GM23338 (cell line): ENCODE data around the gene DEK. TPM values are rescaled to one million over a fixed set of nuclear protein-coding genes. Genes with fewer than 3 reads are reported as not detected.

ENCODE experiments used
- ATAC-seq: fragments of 200-7000 bp; cut with Tn5 transposase; 3 replicates; pipeline ENCODE4 v1.9.1; 2020
- DNase-seq: peaks from one replicate; pipeline ENCODE4 v3.0.0-alpha.2; 2015; ENCODE audit warnings: low spot score
- H2AFZ ChIP-seq: fragments of 200-600 bp; sonication (generic); 2 replicates; pipeline ENCODE4 v1.8.0; 2016; ENCODE audit warnings: antibody characterized with exemption, mild to moderate bottlenecking, moderate library complexity
- H3F3A ChIP-seq: fragments of 200-600 bp; sonication (generic); replicated peaks from 2 replicates; pipeline ENCODE4 v1.8.0; 2017; ENCODE audit warnings: antibody characterized with exemption, mixed run types, low read depth
- H3K27ac ChIP-seq: fragments of 200-600 bp; sonication (generic); 2 replicates; pipeline ENCODE4 v1.6.1; 2016; ENCODE audit warnings: low read depth
- H3K27me3 ChIP-seq: fragments of 200-600 bp; sonication (generic); 2 replicates; pipeline ENCODE4 v1.8.0; 2016; ENCODE audit warnings: mild to moderate bottlenecking, mixed run types, moderate library complexity; ENCODE audit not compliant: insufficient read depth
- H3K36me3 ChIP-seq: fragments of 200-600 bp; sonication (generic); 2 replicates; pipeline ENCODE4 v1.8.0; 2016; ENCODE audit warnings: mild to moderate bottlenecking; ENCODE audit not compliant: insufficient read depth
- H3K4me1 ChIP-seq: fragments of 200-600 bp; sonication (generic); 2 replicates; pipeline ENCODE4 v1.8.0; 2016; ENCODE audit warnings: mild to moderate bottlenecking, moderate library complexity; ENCODE audit not compliant: insufficient read depth
- H3K4me2 ChIP-seq: fragments of 200-600 bp; sonication (generic); 2 replicates; pipeline ENCODE4 v1.7.1; 2017; ENCODE audit warnings: mixed run types
- H3K4me3 ChIP-seq: fragments of 200-600 bp; sonication (generic); 2 replicates; pipeline ENCODE4 v1.6.1; 2016; ENCODE audit warnings: mixed run types
- H3K79me2 ChIP-seq: fragments of 200-600 bp; sonication (generic); replicated peaks from 2 replicates; pipeline ENCODE4 v1.8.0; 2017; ENCODE audit warnings: mild to moderate bottlenecking; ENCODE audit not compliant: insufficient read depth
- H3K9me2 ChIP-seq: fragments of 200-600 bp; sonication (generic); 2 replicates; pipeline ENCODE4 v1.8.0; 2017; ENCODE audit not compliant: insufficient read depth
- H4K20me1 ChIP-seq: fragments of 200-600 bp; sonication (generic); replicated peaks from 2 replicates; pipeline ENCODE4 v1.8.0; 2017; ENCODE audit warnings: mild to moderate bottlenecking; ENCODE audit not compliant: insufficient read depth
- H3K27ac Mint-ChIP-seq: 2 replicates; pipeline ENCODE4 v1.8.0; 2020; ENCODE audit warnings: inconsistent platforms, mild to moderate bottlenecking, moderate library complexity, mixed read lengths
- H3K27me3 Mint-ChIP-seq: 3 replicates; pipeline ENCODE4 v1.8.0; 2022; ENCODE audit warnings: low read depth, mild to moderate bottlenecking, moderate library complexity, mixed read lengths, inconsistent platforms; ENCODE audit not compliant: insufficient read depth, poor library complexity
- H3K36me3 Mint-ChIP-seq: 3 replicates; pipeline ENCODE4 v1.8.0; 2021; ENCODE audit warnings: low read depth, mild to moderate bottlenecking, inconsistent platforms, moderate library complexity, mixed read lengths
- H3K4me1 Mint-ChIP-seq: 3 replicates; pipeline ENCODE4 v1.8.0; 2020; ENCODE audit warnings: mild to moderate bottlenecking, inconsistent platforms, mixed read lengths
- H3K4me3 Mint-ChIP-seq: 3 replicates; pipeline ENCODE4 v1.8.0; 2021; ENCODE audit warnings: moderate library complexity, mild to moderate bottlenecking, inconsistent platforms, mixed read lengths
- H3K9me3 Mint-ChIP-seq: 3 replicates; pipeline ENCODE4 v1.8.0; 2020; ENCODE audit warnings: moderate library complexity, mild to moderate bottlenecking, inconsistent platforms, mixed read lengths
- CREB1 ChIP-seq: fragments of 250-450 bp; sonication (Bioruptor Pico); IDR thresholded peaks from 2 replicates; pipeline ENCODE4 v1.5.0; 2020; ENCODE audit warnings: low read depth, mild to moderate bottlenecking, moderate library complexity
- EZH2 ChIP-seq: fragments of 200-600 bp; sonication (generic); IDR thresholded peaks from one replicate; pipeline ENCODE4 v1.8.0; 2017; ENCODE audit warnings: antibody characterized with exemption, mild to moderate bottlenecking, low read depth; ENCODE audit not compliant: unreplicated experiment
- JUNB ChIP-seq: IDR thresholded peaks from one replicate; pipeline ENCODE4 v1.6.1; 2016; ENCODE audit warnings: antibody characterized with exemption; ENCODE audit not compliant: unreplicated experiment
- POLR2AphosphoS5 ChIP-seq: IDR thresholded peaks from 2 replicates; pipeline ENCODE4 v1.6.1; 2016; ENCODE audit warnings: antibody characterized with exemption, low read depth
- STAT1 ChIP-seq: IDR thresholded peaks from one replicate; pipeline ENCODE4 v1.6.1; 2016; ENCODE audit warnings: antibody characterized with exemption; ENCODE audit not compliant: unreplicated experiment
- ZNF114 ChIP-seq: fragments of 250-450 bp; sonication (Bioruptor Pico); IDR thresholded peaks from 2 replicates; pipeline ENCODE4 v1.5.0; 2020; ENCODE audit warnings: mild to moderate bottlenecking, moderate library complexity
- polyA plus RNA-seq: library from polyadenylated mRNA; unstranded; fragments of >200 nt; fragmentation: Nextera tagmentation; extraction: Ambion mirVana; gene quantifications from 2 replicates; pipeline ENCODE4 v1.2.1, GENCODE V29; 2016
- total RNA-seq: library from RNA; depleted of rRNA; stranded (reverse); fragments of >200 nt; shearing (Covaris generic); gene quantifications from 2 replicates; pipeline ENCODE4 v1.2.3, GENCODE V29; 2014
- TF ChIP-seq, protein P1 (sequence below): IDR thresholded peaks from one replicate; pipeline ENCODE4 v1.6.1; 2018; ENCODE audit warnings: antibody characterized with exemption; ENCODE audit not compliant: unreplicated experiment
- TF ChIP-seq, protein P2 (sequence below): IDR thresholded peaks from 2 replicates; pipeline ENCODE4 v1.6.1; 2016; ENCODE audit warnings: antibody characterized with exemption
- TF ChIP-seq, protein P3 (sequence below), 2 experiments: fragments of 200-600 bp in 1 of 2; sonication (generic) in 1 of 2; conservative IDR thresholded peaks; 2 replicates each; pipeline versions ENCODE4 v1.5.1 to v1.6.1; 2016 to 2017; ENCODE audit warnings: antibody characterized with exemption in 2 of 2, low read depth in 2 of 2, mild to moderate bottlenecking in 2 of 2, moderate library complexity in 1 of 2
- TF ChIP-seq, protein P4 (sequence below): fragments of 250-450 bp; sonication (Bioruptor Pico); IDR thresholded peaks from 2 replicates; pipeline ENCODE4 v1.5.0; 2020; ENCODE audit warnings: mild to moderate bottlenecking, moderate library complexity

Gene DEK
- total and polyA plus RNA-seq, 2 experiments from 2014 or later = 218 to 582 TPM

DNA sequence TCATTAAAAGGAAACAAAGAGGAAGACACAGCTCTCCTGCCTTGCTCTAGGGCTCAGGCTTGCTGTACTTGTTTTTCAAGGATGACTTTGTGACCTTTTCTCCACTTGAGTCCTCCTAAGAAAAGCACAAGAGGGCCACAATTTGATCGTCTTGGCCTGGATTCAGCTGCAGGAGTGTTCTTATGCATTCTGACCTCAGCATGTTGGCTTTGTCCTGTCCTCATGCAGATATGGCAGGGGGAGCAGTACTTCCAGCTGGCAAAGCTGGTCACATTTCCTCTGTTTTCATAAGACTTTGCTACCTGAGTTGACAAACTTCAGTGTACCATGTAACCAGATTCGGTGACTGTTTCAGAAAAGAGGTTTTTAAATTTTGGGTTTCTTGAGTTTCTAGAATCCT lies 78.3 kb downstream of the DEK start (continued):
- TF ChIP-seq, protein P1, sequence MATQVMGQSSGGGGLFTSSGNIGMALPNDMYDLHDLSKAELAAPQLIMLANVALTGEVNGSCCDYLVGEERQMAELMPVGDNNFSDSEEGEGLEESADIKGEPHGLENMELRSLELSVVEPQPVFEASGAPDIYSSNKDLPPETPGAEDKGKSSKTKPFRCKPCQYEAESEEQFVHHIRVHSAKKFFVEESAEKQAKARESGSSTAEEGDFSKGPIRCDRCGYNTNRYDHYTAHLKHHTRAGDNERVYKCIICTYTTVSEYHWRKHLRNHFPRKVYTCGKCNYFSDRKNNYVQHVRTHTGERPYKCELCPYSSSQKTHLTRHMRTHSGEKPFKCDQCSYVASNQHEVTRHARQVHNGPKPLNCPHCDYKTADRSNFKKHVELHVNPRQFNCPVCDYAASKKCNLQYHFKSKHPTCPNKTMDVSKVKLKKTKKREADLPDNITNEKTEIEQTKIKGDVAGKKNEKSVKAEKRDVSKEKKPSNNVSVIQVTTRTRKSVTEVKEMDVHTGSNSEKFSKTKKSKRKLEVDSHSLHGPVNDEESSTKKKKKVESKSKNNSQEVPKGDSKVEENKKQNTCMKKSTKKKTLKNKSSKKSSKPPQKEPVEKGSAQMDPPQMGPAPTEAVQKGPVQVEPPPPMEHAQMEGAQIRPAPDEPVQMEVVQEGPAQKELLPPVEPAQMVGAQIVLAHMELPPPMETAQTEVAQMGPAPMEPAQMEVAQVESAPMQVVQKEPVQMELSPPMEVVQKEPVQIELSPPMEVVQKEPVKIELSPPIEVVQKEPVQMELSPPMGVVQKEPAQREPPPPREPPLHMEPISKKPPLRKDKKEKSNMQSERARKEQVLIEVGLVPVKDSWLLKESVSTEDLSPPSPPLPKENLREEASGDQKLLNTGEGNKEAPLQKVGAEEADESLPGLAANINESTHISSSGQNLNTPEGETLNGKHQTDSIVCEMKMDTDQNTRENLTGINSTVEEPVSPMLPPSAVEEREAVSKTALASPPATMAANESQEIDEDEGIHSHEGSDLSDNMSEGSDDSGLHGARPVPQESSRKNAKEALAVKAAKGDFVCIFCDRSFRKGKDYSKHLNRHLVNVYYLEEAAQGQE = no peak
- no peak for TF ChIP-seq POLR2AphosphoS5
- peak; percentile 51; the same call in 1 of the 2 replicates for TF ChIP-seq CREB1
- TF ChIP-seq EZH2 = no peak

DNA sequence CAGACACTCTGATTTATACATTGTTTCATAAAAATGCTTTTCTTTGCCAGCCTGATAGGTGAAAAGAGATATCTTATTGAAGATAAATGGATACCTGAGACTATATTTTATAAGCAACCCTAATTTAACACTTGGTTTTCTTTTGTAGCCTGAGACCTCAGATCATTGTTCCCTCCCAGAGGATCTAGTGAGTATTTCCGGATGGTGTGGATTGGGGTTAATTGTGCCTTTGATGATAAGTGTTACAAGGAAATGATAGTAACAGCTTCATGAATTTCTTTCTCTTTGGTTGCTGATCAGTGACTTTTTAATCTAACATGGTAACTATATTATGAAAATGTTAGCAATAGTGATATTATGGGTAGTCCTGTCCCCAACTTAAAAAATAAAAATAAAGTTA lies 78.7 kb downstream of the DEK start:
- Histone ChIP-seq H3K27me3 (no peaks in the 10 kb centered on the region), H2AFZ (no peak overlapping the region), H3K9me2 (no peaks in the 10 kb centered on the region), H3K79me2 (no peaks in the 10 kb centered on the region), H3K4me3 (no peak overlapping the region), H3K36me3 (no peaks in the 10 kb centered on the region), H3K27ac (peak overlapping the region; percentile 34; the same call in 1 of the 2 replicates), H4K20me1 (no peaks in the 10 kb centered on the region), H3K4me1 (peaks cover 21% of the 10 kb centered on the region), H3K4me2 (no peak overlapping the region), H3F3A (no peaks in the 10 kb centered on the region)
- Mint-ChIP-seq H3K36me3 (peaks cover 12% of the 10 kb centered on the region; the same call in 1 of the 3 replicates), H3K27me3 (peaks cover 2% of the 10 kb centered on the region), H3K9me3 (no peaks in the 10 kb centered on the region), H3K4me1 (peaks cover 50% of the 10 kb centered on the region), H3K27ac (peak overlapping the region; percentile 97), H3K4me3 (0 out of 3 replicates have a peak overlapping the region, but pooled peaks have one; percentile 15)
- ATAC-seq = peak; percentile 28
- DNase-seq = peak; percentile 26
- TF ChIP-seq, protein P2, sequence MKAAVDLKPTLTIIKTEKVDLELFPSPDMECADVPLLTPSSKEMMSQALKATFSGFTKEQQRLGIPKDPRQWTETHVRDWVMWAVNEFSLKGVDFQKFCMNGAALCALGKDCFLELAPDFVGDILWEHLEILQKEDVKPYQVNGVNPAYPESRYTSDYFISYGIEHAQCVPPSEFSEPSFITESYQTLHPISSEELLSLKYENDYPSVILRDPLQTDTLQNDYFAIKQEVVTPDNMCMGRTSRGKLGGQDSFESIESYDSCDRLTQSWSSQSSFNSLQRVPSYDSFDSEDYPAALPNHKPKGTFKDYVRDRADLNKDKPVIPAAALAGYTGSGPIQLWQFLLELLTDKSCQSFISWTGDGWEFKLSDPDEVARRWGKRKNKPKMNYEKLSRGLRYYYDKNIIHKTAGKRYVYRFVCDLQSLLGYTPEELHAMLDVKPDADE = no peak
- no peak for TF ChIP-seq CREB1
- TF ChIP-seq STAT1 = no peak
- TF ChIP-seq, protein P3, sequence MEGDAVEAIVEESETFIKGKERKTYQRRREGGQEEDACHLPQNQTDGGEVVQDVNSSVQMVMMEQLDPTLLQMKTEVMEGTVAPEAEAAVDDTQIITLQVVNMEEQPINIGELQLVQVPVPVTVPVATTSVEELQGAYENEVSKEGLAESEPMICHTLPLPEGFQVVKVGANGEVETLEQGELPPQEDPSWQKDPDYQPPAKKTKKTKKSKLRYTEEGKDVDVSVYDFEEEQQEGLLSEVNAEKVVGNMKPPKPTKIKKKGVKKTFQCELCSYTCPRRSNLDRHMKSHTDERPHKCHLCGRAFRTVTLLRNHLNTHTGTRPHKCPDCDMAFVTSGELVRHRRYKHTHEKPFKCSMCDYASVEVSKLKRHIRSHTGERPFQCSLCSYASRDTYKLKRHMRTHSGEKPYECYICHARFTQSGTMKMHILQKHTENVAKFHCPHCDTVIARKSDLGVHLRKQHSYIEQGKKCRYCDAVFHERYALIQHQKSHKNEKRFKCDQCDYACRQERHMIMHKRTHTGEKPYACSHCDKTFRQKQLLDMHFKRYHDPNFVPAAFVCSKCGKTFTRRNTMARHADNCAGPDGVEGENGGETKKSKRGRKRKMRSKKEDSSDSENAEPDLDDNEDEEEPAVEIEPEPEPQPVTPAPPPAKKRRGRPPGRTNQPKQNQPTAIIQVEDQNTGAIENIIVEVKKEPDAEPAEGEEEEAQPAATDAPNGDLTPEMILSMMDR (conservative IDR thresholded peaks at IDR 0.05; ENCODE audit: low read depth in 2 of 2) = no peak
- no peak for TF ChIP-seq EZH2
- no peak for TF ChIP-seq ZNF114 (CRISPR knock-in tag)
- TF ChIP-seq JUNB = no peak
- TF ChIP-seq, protein P4, sequence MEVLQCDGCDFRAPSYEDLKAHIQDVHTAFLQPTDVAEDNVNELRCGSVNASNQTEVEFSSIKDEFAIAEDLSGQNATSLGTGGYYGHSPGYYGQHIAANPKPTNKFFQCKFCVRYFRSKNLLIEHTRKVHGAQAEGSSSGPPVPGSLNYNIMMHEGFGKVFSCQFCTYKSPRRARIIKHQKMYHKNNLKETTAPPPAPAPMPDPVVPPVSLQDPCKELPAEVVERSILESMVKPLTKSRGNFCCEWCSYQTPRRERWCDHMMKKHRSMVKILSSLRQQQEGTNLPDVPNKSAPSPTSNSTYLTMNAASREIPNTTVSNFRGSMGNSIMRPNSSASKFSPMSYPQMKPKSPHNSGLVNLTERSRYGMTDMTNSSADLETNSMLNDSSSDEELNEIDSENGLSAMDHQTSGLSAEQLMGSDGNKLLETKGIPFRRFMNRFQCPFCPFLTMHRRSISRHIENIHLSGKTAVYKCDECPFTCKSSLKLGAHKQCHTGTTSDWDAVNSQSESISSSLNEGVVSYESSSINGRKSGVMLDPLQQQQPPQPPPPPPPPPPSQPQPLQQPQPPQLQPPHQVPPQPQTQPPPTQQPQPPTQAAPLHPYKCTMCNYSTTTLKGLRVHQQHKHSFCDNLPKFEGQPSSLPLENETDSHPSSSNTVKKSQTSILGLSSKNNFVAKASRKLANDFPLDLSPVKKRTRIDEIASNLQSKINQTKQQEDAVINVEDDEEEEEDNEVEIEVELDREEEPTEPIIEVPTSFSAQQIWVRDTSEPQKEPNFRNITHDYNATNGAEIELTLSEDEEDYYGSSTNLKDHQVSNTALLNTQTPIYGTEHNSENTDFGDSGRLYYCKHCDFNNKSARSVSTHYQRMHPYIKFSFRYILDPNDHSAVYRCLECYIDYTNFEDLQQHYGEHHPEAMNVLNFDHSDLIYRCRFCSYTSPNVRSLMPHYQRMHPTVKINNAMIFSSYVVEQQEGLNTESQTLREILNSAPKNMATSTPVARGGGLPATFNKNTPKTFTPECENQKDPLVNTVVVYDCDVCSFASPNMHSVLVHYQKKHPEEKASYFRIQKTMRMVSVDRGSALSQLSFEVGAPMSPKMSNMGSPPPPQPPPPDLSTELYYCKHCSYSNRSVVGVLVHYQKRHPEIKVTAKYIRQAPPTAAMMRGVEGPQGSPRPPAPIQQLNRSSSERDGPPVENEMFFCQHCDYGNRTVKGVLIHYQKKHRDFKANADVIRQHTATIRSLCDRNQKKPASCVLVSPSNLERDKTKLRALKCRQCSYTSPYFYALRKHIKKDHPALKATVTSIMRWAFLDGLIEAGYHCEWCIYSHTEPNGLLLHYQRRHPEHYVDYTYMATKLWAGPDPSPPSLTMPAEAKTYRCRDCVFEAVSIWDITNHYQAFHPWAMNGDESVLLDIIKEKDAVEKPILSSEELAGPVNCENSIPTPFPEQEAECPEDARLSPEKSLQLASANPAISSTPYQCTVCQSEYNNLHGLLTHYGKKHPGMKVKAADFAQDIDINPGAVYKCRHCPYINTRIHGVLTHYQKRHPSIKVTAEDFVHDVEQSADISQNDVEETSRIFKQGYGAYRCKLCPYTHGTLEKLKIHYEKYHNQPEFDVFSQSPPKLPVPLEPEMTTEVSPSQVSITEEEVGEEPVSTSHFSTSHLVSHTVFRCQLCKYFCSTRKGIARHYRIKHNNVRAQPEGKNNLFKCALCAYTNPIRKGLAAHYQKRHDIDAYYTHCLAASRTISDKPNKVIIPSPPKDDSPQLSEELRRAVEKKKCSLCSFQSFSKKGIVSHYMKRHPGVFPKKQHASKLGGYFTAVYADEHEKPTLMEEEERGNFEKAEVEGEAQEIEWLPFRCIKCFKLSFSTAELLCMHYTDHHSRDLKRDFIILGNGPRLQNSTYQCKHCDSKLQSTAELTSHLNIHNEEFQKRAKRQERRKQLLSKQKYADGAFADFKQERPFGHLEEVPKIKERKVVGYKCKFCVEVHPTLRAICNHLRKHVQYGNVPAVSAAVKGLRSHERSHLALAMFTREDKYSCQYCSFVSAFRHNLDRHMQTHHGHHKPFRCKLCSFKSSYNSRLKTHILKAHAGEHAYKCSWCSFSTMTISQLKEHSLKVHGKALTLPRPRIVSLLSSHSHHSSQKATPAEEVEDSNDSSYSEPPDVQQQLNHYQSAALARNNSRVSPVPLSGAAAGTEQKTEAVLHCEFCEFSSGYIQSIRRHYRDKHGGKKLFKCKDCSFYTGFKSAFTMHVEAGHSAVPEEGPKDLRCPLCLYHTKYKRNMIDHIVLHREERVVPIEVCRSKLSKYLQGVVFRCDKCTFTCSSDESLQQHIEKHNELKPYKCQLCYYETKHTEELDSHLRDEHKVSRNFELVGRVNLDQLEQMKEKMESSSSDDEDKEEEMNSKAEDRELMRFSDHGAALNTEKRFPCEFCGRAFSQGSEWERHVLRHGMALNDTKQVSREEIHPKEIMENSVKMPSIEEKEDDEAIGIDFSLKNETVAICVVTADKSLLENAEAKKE (CRISPR knock-in tag) = no peak
